ENCODE data around the gene C1QC.

GRCh38 chr1:22651941-22652856 is 8.8 kb downstream of the C1QC start:
- TF ChIP-seq JUND (IDR thresholded peaks at IDR 0.05) (no peak), RAD21 (IDR thresholded peaks at IDR 0.05; ENCODE audit: low read depth) (no peak), CTCF (IDR thresholded peaks at IDR 0.05 in 2 of 3, conservative IDR thresholded peaks at IDR 0.05 in 1 of 3; ENCODE audit: borderline replicate concordance in 1 of 3, insufficient read depth in 1 of 3, low read depth in 2 of 3, low read length in 2 of 3) (no peak)
